Stimulated activated CD4-positive, alpha-beta T cell treated with anti-CD3 and anti-CD28 coated beads, Interleukin-1b, Interleukin-23, amount 100 ng/mL, for 1 hour (primary cell): Measurements from ENCODE around the gene SERGEF.
"Not testable (repeated sequence)": the region's sequence is repeated elsewhere in the genome, so short reads cannot be mapped to it uniquely, and the experiment has no call there.

ENCODE experiments used
- DNase-seq, 2 donors: peaks; one replicate each; pipeline ENCODE4 v3.0.0-alpha.2; 2020; ENCODE audit warnings: low read depth in 2 of 2

The SERGEF gene

GRCh38 chr11:18000760-18001159 is 12.1 kb downstream of the SERGEF start:
- DNase-seq = no peak

- not testable (repeated sequence) for DNase-seq
These were observed 12.7 kb downstream of the SERGEF start for GRCh38 chr11:18000128-18000527.

GRCh38 chr11:17992916-17993315 is 19.9 kb downstream of the SERGEF start:
- DNase-seq = no peak

GRCh38 chr11:17991783-17992433 is 20.9 kb downstream of the SERGEF start:
- no peak for DNase-seq

GRCh38 chr11:17989306-17989705 is 23.5 kb downstream of the SERGEF start:
- no peak for DNase-seq

- DNase-seq = no peak
These were observed 24.4 kb downstream of the SERGEF start for GRCh38 chr11:17988465-17988864.

- DNase-seq = no peak
These were observed 25.0 kb downstream of the SERGEF start for GRCh38 chr11:17987826-17988225.

- DNase-seq = no peak
These were observed 26.1 kb downstream of the SERGEF start for GRCh38 chr11:17986711-17987220.

- DNase-seq = no peak
These were observed 26.7 kb downstream of the SERGEF start for GRCh38 chr11:17986007-17986710.

- DNase-seq = no peak
These were observed 27.3 kb downstream of the SERGEF start for GRCh38 chr11:17985517-17985916.

GRCh38 chr11:17983569-17983968 is 29.3 kb downstream of the SERGEF start:
- no peak for DNase-seq

GRCh38 chr11:17979770-17980371 is 33.0 kb downstream of the SERGEF start:
- peak in 1 of 2 donors; percentile 6 for DNase-seq

- DNase-seq = no peak
These were observed 34.1 kb downstream of the SERGEF start for GRCh38 chr11:17978553-17979287.

- DNase-seq = no peak
These were observed 36.2 kb downstream of the SERGEF start for GRCh38 chr11:17976651-17977050.

GRCh38 chr11:17974246-17974645 is 38.6 kb downstream of the SERGEF start:
- DNase-seq = no peak

GRCh38 chr11:17972987-17973386 is 39.9 kb downstream of the SERGEF start:
- no peak for DNase-seq

- DNase-seq = no peak
These were observed 44.6 kb downstream of the SERGEF start for GRCh38 chr11:17968206-17968605.

GRCh38 chr11:17967661-17968060 is 45.2 kb downstream of the SERGEF start:
- DNase-seq = no peak

GRCh38 chr11:17960091-17960490 is 52.8 kb downstream of the SERGEF start:
- no peak for DNase-seq

- no peak for DNase-seq
These were observed 54.4 kb downstream of the SERGEF start for GRCh38 chr11:17958446-17958845.

- no peak for DNase-seq
These were observed 58.2 kb downstream of the SERGEF start for GRCh38 chr11:17954395-17955252.
